Measurements from ENCODE around the gene SNX21.

DNA sequence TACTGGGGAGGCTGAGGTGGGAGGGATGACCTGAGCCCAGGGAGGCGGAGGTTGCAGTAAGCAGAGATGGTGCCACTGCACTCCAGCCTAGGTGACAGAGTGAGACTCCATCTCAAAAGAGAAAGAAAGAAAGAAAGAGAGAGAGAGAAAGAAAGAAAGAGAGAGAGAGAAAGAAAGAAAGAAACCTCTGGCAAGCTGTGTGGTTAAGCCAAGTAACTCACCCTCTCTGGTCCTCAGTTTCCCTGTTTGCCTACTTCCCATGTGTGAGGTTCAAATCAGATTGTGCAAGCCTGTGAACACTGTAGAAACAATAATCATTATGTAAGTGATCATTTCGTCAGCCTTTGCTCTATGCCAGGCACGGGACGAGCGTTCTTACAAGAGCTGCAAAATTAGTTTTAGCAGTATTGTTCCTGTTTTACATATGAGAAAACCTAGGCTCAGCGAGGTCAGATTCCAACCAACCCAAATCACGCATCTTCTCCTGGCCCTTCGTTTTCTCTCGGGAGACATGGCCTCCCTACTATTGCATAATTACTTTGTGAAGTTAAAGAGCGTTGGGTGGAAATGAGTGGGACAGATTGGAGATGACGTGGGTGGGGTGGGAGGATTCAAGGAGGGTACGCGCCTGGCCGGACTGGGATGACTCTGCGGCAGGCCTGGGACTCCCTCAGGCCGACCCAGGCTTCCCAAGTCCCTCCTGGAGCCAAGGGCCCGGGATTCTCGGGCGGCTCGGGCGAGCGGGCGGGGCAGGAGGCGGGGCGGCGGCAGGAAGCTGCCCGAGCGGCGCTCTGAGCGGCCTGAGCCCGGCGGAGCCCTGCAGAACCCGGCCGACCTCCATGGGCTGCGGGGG is at the start of gene SNX21:
- TF ChIP-seq, protein P1, sequence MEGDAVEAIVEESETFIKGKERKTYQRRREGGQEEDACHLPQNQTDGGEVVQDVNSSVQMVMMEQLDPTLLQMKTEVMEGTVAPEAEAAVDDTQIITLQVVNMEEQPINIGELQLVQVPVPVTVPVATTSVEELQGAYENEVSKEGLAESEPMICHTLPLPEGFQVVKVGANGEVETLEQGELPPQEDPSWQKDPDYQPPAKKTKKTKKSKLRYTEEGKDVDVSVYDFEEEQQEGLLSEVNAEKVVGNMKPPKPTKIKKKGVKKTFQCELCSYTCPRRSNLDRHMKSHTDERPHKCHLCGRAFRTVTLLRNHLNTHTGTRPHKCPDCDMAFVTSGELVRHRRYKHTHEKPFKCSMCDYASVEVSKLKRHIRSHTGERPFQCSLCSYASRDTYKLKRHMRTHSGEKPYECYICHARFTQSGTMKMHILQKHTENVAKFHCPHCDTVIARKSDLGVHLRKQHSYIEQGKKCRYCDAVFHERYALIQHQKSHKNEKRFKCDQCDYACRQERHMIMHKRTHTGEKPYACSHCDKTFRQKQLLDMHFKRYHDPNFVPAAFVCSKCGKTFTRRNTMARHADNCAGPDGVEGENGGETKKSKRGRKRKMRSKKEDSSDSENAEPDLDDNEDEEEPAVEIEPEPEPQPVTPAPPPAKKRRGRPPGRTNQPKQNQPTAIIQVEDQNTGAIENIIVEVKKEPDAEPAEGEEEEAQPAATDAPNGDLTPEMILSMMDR (IDR thresholded peaks at IDR 0.05 in 2 of 3, conservative IDR thresholded peaks at IDR 0.05 in 1 of 3; ENCODE audit: borderline replicate concordance in 1 of 3, insufficient read depth in 1 of 3, low read depth in 2 of 3, low read length in 2 of 3): no peak
- TF ChIP-seq RAD21 (IDR thresholded peaks at IDR 0.05; ENCODE audit: low read depth): no peak
- TF ChIP-seq, protein P2, sequence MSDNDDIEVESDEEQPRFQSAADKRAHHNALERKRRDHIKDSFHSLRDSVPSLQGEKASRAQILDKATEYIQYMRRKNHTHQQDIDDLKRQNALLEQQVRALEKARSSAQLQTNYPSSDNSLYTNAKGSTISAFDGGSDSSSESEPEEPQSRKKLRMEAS (IDR thresholded peaks at IDR 0.05): no peak
- TF ChIP-seq EZH2 (IDR thresholded peaks at IDR 0.05): no peak
- TF ChIP-seq POLR2AphosphoS5 (IDR thresholded peaks at IDR 0.05; ENCODE audit: low read depth, low read length): peak; percentile 70; the same call in 1 of the 2 replicates
- TF ChIP-seq SP1 (IDR thresholded peaks at IDR 0.05; ENCODE audit: low read depth): peak; percentile 20; the same call in 1 of the 2 replicates
- TF ChIP-seq, protein P3, sequence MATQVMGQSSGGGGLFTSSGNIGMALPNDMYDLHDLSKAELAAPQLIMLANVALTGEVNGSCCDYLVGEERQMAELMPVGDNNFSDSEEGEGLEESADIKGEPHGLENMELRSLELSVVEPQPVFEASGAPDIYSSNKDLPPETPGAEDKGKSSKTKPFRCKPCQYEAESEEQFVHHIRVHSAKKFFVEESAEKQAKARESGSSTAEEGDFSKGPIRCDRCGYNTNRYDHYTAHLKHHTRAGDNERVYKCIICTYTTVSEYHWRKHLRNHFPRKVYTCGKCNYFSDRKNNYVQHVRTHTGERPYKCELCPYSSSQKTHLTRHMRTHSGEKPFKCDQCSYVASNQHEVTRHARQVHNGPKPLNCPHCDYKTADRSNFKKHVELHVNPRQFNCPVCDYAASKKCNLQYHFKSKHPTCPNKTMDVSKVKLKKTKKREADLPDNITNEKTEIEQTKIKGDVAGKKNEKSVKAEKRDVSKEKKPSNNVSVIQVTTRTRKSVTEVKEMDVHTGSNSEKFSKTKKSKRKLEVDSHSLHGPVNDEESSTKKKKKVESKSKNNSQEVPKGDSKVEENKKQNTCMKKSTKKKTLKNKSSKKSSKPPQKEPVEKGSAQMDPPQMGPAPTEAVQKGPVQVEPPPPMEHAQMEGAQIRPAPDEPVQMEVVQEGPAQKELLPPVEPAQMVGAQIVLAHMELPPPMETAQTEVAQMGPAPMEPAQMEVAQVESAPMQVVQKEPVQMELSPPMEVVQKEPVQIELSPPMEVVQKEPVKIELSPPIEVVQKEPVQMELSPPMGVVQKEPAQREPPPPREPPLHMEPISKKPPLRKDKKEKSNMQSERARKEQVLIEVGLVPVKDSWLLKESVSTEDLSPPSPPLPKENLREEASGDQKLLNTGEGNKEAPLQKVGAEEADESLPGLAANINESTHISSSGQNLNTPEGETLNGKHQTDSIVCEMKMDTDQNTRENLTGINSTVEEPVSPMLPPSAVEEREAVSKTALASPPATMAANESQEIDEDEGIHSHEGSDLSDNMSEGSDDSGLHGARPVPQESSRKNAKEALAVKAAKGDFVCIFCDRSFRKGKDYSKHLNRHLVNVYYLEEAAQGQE (IDR thresholded peaks at IDR 0.05; ENCODE audit: low read depth): no peak
- TF ChIP-seq JUND (IDR thresholded peaks at IDR 0.05): no peak
- TF ChIP-seq SIN3A (IDR thresholded peaks at IDR 0.05; ENCODE audit: low read depth): 0 out of 2 replicates have a peak, but pooled peaks have one; percentile 58
- no peak for TF ChIP-seq ELF1 (IDR thresholded peaks at IDR 0.05; ENCODE audit: borderline replicate concordance, low read depth)
